Cardiac fibroblast (primary cell): ENCODE measurements around the gene PSKH1.
"Not testable (repeated sequence)": the region's sequence is repeated elsewhere in the genome, so short reads cannot be mapped to it uniquely, and the experiment has no call there.

ENCODE experiments used
- DNase-seq, 2 donors: peaks; one replicate each; pipeline versions ENCODE4 v3.0.0 to v3.0.0-alpha.2; 2010; ENCODE audit warnings: low read depth in 2 of 2
- H3K4me3 ChIP-seq, 2 donors: replicated peaks in 1 of 2; 1 replicate in 1 of 2; 2 replicates in 1 of 2; pipeline ENCODE4 v1.5.1; 2011; ENCODE audit warnings: low read depth in 2 of 2, low read length in 2 of 2, mild to moderate bottlenecking in 2 of 2, moderate library complexity in 1 of 2
- TF ChIP-seq, protein P1 (sequence below): IDR thresholded peaks from one replicate; pipeline ENCODE4 v1.5.1; 2011; ENCODE audit warnings: low read depth, mild to moderate bottlenecking, low read length, inconsistent platforms

PSKH1 gene

GRCh38 chr16:67901734-67902133, 8.7 kb downstream of the PSKH1 start:
- DNase-seq: no peak

DNA sequence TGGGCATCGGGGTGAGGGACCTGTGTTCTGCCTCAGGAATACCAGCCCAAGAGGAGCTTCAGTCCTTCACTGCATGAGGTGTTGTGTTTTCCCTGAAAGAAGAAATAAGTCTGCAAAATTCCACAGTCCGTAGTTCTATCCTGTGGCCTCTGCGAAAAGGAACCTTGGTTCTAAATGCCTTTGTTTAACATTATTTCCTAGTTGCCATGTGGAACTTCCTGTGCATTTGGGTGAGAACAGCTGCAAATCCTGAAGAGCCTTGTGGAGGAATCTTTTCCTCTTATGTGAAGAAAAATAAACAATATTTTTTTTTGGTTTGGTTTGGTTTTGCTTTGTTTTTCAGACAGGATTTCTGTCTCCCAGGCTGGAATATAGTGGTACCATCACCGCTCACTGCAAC, 9.8 kb downstream of the PSKH1 start:
- TF ChIP-seq, protein P1, sequence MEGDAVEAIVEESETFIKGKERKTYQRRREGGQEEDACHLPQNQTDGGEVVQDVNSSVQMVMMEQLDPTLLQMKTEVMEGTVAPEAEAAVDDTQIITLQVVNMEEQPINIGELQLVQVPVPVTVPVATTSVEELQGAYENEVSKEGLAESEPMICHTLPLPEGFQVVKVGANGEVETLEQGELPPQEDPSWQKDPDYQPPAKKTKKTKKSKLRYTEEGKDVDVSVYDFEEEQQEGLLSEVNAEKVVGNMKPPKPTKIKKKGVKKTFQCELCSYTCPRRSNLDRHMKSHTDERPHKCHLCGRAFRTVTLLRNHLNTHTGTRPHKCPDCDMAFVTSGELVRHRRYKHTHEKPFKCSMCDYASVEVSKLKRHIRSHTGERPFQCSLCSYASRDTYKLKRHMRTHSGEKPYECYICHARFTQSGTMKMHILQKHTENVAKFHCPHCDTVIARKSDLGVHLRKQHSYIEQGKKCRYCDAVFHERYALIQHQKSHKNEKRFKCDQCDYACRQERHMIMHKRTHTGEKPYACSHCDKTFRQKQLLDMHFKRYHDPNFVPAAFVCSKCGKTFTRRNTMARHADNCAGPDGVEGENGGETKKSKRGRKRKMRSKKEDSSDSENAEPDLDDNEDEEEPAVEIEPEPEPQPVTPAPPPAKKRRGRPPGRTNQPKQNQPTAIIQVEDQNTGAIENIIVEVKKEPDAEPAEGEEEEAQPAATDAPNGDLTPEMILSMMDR: no peak
- no peak overlapping the region for H3K4me3 ChIP-seq
- DNase-seq: no peak

More at GRCh38 chr16:67901734-67902133, 8.7 kb downstream of the PSKH1 start:
- H3K4me3 ChIP-seq: no peak overlapping the region
- TF ChIP-seq, protein P1: no peak

DNA sequence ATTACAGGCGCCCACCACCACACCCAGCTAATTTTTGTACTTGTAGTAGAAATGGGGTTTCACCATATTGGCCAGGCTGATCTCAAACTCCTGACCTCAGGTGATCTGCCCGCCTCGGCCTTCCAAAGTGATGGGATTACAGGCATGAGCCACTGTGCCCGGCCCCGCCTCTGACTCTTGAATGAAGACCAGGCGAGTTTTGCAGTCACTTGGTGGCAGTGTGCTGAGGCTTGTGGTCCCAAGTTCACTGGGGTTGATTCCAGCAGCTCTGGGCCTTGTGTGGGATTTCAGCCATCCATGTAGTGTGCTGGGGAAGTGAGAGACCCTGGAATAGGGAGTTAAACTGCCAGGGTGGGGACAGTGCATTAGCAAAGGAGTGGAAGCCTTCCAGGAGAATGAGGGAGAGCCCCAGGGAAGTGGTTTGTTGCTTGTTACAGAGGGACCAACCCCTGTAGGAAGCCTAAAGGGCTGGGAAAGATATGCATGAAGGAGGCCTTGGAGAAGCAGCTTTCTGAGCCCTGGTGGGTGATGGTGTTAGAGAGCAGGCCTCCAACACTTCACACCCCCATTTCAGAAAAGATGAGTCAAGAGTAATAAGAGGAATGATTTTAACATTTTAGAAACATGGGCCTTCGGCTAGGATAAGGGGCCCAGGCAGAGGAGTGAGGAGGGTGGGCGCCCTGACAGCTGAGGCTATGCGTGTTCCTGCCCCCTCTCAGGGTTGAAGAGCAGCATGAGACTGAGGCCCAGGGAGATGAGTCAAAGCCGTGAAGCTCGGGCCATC, 14.5 kb downstream of the PSKH1 start:
- TF ChIP-seq, protein P1: no peak
- DNase-seq: no peak

GRCh38 chr16:67909056-67909742, 16.1 kb downstream of the PSKH1 start:
- TF ChIP-seq, protein P1: no peak
- no peak for DNase-seq
- no peak overlapping the region for H3K4me3 ChIP-seq

More for the DNA sequence above, 14.5 kb downstream of the PSKH1 start:
- no peak overlapping the region for H3K4me3 ChIP-seq

GRCh38 chr16:67910158-67910557, 17.1 kb downstream of the PSKH1 start:
- DNase-seq: peak; percentile 39 to 72
- no peak overlapping the region for H3K4me3 ChIP-seq
- TF ChIP-seq, protein P1: no peak

GRCh38 chr16:67914758-67915495, 21.9 kb downstream of the PSKH1 start:
- no peak overlapping the region for H3K4me3 ChIP-seq
- TF ChIP-seq, protein P1: no peak
- no peak for DNase-seq

DNA sequence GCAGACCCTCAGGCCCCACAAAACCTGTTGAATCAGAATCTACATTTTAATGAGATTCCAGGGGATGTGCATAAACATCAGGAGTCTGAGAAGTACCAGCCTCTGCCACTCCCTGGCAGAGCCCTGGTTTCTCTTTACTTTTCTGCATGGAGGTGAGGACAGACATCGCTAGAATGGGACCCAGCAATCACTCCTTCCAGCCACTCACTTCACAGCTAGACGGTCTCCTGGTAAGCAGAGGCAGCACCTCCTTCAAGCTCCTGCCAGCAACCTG, 22.4 kb downstream of the PSKH1 start:
- not testable (repeated sequence) for DNase-seq, H3K4me3 ChIP-seq
